Measurements from ENCODE around the gene LCN15.

Gene LCN15

DNA sequence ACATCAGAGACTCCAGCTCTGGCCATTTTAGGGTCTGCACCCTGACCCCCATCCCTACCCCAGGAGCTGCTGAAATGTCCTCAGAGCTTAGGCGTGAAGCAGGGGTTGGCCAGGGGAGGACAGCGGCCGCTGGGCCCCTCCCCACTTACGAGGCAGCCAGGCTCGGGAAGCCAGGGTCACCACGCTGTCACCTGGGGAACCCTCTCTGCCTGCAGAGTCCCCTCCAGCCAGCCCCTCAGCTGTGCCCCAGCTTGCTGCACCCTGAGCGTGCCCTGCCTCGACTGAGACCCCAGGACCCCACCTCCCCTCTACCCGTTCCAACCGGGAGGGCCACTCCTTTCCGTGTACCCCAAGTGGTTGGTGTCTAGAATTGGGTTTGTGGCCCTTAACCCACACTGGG lies 24.2 kb downstream of the LCN15 start:
- DNase-seq, result no peak

DNA sequence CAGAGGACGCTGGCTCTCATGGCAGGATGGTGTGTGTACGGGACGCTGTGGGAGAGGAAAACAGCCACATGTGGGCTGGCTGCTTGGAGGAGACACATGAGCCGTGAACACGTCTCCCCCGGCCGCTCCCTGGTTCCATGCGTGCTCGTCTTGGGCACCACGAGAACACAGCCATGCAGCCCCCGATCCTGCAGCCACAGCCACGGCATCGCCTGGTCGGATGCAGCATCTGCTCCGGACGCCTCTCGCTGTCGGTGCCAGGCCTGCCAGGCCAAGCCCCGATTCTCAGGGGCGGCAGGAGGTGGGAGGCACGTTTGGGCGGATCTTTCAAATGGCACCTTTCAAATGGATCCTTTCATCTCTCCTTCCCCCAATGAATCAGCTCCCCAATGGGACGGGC lies 24.8 kb downstream of the LCN15 start:
- DNase-seq, result no peak

DNA sequence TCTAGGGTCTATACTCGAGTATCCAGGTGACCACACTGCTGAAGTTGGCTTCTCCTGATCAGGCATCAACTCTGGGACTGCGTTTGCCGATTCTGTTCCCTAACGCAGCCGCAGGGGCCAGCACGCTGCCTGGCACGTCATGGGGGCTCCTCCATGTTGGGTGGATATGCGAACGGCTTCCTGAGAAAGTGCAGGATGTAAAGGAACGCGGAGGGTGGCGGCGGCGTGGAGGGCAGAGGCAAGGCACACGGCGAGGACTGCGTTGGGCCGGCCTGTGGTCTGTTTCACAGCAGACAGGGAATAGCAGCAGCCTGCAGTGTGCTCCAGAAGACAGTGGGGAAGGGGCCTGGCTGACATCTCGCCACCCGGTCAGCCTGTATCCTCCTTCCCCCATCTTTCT lies 25.4 kb downstream of the LCN15 start:
- DNase-seq, result no peak

DNA sequence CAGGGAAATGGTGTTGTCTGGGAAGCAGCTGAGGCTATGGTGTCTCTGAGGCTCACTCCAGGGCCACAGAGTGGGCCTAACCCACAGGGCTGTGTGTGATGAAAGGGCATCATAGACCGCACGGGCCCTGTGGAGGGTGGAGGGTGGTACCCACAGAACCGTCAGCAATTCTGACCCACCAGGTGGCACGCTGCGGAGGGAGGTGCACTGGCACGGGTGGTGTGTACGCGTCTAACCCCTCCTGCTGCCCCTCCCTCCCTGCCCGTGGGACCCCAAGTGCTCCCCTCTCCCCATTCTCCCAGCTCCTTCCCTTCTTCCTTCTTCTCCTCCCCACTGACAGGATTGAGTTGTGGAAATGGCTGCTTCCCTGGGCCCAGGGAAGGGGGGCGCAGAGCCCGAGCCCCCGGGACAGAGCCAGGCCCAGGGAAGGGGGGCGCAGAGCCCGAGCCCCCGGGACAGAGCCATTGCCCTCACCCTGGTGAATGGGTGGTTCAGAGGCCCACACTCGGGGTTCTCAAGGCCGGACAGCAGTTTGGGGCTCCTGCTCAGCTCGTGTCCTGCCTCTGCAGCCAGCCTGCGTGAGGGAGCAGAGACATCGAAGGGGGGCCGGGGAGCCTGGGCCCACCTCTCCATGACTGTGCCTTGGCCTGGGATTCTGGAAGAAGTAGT lies 28.4 kb downstream of the LCN15 start:
- no peak for DNase-seq

DNA sequence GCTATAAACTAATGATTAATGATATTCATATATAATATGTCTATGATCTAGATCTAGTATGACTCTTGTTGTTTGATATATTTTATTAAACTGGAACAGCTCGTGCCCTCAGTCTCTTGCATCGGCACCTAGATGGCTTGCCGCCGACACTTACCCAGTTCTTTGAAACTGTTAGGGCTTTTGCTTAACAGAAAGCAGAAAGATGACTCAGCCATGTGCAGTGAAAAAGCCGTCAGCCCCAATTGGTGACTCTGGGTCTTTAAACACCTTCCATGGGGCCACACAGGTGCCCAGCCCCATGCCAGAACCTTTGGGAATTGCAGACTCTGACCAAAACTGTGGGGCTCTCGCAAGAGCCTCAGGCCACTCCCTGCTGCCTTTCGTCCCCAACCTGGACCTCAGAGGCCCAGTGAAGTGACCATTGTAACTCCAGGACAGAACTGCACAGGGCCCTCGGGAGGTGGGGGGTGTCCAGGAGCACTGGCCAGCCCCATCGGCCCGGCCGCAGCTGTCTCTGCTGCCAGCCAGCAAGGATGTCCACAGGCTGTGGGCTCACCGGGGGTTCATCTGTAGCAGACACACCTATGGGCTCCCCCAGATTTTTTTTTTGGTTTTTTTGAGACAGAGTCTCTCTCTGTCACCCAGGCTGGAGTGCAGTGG lies 29.4 kb downstream of the LCN15 start:
- DNase-seq, result no peak

DNA sequence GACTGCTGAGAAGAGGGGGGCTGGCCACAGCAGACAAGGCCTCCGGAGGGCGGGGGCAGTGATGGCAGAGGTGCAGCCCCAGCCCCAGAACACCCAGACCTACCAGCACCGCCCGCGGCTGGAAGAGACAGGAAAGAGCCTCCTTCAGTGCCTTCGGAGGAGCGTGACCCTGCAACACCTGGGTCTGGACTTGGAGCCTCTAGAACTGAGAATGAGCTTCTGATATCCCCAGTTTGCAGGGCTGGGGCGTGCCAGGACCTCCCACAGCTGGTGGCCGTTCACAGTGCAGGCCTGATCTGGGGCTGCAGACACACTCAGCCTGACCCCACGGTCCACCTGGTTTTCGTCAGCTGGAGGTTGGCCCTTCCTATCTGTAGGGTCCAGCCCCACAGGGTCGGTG lies 30.7 kb downstream of the LCN15 start:
- DNase-seq, result no peak

DNA sequence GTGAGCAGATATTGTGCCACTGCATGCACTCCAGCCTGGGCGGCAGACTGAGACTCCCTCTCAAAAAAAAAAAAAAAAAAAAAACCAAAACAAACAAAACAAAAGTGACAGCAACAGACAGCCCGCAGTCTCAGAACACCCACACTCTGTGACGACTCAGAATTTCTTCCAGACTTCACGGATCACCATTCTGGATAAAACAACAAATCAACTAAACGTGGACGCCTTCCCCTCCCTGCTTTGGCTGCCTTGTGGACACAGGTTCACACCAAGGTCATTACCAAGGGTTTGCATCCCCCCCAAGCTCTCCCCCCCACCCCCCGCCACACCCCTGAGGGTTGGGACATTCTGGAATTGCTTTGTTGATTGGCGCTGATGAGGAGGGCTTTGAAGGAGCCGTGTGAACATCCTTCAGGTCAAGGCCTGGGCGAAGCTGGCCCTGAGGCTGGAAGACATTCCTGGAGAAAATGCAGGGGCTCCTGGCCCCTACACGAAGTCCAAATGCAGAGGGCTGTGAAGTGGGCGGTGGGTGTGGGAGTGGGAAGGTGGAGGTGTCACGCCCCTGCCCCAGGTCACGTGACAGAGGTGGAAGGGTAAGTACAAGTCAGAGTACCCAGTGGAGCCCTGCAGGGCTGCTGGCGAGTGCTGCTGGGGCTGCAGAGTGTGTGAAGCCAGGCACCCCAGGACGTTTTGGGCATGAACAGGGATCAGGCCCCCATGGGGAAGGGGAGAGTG lies 31.7 kb downstream of the LCN15 start:
- no peak for DNase-seq

DNA sequence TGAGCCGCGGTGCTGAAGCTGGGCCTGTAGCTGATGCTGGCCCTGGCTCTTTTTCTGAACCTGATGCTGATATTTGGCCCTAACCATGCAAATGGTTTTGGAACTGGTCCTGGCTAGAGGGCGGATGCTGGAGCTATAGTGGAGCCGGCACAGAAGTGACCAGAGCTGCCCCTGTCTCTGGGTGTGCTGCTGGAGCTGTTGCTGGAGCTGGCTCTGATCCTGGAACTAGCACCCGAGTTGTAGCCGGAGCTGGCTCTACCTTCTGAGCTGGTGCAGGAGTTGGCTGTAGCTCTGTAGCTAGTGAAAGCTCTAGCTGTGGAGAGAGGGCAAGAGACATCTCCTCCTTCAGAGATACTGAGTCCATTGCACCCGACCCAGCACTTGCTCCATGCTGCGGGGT lies 34.4 kb downstream of the LCN15 start:
- DNase-seq, result no peak

DNA sequence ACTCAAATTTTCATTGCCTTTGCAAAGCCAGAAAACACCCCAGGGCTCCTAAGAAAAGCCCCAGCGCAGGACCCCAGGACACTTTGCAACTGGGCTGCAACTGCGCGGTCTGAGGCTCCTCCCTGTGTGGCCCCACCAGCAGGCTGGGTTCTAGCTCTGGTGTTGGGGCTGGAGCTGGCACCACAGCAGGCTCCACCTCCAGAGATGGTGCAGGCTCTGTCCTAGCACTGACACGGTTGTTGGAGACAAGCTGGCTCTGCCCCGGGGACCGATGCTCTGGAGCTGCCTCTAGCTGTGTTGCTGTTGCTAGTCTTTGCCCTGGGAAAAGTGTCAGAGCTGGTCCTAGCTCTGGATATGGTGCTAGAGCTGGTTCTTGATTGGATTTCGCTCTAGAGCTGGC lies 35.2 kb downstream of the LCN15 start:
- DNase-seq, result peak in 1 of 2 experiments; percentile 36

DNA sequence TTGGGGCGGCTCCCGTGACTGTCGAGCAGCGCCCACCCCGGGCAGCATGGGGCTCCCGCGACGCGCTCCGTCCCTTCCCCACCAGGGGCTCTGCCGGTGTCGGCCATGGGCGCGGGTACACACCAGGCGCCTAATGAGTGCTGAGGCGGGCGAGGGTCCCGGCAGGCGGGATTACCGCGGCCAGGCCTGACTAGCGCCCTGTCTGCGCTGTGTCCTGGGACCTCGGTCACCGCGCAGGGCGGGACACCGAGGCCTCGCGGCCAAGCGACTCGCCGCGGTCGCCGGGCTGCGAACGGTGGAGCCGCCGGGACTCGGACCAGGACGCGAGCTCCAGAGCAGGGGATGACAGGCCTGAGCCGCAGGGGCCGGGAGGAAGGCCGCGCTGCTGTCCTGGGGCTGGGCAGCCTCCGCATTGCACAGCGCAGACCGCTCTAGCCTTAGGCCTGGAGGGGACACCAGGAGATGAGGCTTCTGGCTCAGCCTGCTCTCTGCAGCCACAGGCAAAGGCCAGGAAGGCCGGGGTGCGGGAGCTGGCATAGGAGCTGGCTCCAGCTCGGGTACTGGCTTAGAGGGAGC lies 35.7 kb downstream of the LCN15 start:
- peak in 1 of 2 experiments; percentile 60 for DNase-seq

DNA sequence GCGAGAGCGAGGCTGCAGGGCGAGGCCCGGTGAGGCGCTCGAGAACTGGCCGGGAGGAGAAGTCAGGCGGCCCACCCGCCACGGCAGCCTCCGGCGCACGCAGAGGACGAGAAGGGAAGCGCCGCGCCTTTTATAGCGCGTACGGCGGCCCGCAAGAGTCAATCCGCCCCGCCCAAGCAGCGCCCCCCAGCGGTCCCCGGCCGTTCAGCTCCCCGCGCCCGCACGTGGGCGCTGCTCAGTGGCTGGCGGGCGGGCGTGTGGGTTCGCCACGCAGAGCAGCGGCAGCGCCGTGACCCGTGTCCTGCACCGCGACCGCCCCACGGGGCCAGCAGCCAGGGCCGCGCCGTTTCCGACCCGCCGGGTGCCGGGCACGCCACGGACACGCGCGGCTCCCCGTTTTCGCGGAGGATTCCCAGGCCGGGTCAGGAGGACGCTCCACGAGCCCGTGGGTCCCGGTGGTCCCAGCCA lies 36.2 kb downstream of the LCN15 start:
- DNase-seq, result peak; percentile 95 to 96

DNA sequence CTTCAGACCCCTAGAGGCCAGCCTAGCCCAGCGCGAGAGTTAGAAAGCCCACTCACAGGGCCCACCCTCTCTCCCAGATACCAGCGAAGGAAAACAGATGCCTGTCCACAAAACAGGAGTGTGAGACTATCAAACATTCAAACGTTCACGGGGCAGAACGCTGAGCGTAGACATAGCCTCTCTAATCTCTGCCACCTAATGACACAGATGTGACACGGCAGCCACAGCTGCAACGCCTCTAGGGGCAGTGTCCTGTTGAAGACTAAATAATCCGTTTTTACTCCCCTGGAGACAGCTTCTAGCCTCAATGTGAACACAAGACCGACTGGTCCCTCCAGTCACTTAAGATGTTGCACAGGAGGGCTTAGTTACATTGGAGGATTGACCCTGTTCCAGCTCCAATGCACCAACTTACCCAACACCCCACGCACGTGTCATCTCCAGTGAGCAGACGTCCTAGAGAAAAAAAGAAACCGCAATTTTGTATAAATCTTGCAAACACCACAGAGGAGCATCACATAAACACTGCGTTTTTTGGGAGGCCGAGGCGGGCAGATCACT lies 37.6 kb downstream of the LCN15 start:
- DNase-seq, result peak; percentile 56 to 67

DNA sequence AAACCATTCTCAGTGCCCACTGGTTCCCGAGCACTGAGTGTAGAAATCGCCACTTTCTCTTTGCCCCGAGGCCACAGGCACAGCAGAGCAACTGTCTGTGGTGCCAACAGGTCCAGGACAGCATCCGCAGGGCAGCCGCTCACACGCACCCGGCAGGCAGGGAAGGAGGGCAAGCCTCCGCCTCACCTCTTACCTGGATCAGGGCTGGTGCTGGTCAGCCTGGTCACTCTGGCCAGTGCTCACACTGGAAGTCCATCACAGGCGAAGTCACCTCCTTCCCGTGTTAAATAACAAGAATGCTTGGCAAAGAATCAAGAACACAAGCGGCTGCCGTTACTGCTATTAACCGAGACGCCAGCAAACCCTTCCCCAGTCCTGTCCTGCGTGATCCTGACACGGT lies 38.2 kb downstream of the LCN15 start:
- DNase-seq, result no peak

DNA sequence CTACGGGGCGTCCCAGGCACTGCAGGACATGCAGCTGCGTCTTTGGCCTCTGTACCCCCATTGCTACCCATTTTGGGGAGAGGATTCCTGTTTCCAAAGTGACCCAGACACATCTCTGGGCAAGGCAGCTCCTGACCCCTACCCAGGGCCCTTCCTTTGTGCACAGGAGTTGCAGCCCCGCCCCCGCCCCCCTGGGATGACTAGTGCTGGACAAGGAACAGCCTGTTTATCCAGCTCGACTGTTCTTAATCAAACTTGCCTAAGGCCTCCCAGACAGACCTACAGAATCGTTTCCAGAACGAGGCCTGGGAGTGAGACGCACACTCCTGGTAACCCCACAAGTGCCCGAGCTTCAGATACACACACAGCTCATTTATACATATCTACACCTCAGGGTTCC lies 38.7 kb downstream of the LCN15 start:
- peak in 1 of 2 experiments; percentile 34 for DNase-seq

DNA sequence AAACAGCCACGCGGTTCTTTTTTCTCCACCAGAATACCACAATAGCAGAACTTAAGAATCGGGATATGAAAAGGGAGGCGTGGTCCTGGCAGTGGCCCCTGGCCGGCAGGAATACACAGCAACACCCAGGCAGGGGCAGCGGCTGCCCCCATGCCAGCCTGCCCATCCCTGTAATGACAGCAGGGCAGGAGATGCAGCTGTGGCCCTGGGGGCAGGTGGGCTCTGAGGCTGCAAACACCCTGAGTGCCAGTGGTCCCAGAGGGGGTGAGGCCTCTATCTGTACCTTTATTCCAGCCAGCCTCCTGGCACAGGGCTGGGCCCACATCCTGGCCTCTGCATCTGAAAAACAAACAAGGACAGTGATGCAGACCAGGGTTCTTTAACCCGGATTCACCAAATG lies 39.5 kb downstream of the LCN15 start:
- no peak for DNase-seq

DNA sequence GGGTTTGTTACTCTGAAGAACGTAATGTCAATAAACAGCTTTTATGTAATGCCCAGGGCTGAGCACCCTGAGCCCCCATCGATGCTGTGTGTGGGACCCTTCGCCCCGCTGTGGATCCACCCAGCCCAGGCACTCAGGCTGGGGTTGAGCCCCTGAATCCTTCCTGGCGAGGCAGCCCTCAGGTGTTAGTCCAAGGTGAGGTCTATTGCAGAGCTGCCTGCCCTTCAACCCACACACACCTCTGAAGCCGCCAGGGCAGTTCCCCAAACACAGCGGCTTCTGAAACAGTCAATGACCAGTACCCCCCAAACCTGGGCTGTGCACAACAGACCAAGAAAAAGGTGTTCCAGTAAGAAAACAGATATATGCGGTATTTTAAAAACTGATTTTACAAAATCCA lies 40.3 kb downstream of the LCN15 start:
- DNase-seq, result no peak

DNA sequence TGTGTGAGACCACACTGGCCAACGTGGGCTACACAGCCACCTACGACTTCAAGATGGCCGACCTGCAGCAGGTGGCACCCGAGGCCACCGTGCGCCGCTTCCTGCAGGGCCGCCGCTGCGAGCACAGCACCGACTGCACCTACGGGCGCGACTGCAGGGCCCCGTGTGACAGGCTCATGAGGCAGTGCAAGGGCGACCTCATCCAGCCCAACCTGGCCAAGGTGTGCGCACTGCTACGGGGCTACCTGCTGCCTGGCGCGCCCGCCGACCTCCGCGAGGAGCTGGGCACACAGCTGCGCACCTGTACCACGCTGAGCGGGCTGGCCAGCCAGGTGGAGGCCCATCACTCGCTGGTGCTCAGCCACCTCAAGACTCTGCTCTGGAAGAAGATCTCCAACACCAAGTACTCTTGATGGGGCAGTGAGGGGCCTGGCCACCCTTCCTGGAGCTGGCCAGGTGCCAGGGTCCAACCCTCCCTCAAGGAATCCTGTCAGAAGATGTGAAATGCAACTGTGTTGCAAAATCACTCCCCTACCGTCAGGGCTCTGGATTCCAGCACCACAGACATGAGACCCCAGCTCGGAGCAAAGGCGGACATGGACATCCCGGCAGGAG lies 40.8 kb downstream of the LCN15 start:
- DNase-seq, result no peak

DNA sequence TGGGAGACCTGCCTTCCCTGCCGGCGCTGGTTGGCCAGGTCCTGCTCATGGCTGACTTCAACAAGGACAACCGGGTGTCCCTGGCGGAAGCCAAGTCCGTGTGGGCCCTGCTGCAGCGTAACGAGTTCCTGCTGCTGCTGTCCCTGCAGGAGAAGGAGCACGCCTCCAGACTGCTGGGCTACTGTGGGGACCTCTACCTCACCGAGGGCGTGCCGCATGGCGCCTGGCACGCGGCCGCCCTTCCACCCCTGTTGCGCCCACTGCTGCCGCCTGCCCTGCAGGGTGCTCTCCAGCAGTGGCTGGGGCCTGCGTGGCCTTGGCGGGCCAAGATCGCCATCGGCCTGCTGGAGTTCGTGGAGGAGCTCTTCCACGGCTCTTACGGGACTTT lies 41.4 kb downstream of the LCN15 start:
- DNase-seq, result peak in 1 of 2 experiments; percentile 59

DNA sequence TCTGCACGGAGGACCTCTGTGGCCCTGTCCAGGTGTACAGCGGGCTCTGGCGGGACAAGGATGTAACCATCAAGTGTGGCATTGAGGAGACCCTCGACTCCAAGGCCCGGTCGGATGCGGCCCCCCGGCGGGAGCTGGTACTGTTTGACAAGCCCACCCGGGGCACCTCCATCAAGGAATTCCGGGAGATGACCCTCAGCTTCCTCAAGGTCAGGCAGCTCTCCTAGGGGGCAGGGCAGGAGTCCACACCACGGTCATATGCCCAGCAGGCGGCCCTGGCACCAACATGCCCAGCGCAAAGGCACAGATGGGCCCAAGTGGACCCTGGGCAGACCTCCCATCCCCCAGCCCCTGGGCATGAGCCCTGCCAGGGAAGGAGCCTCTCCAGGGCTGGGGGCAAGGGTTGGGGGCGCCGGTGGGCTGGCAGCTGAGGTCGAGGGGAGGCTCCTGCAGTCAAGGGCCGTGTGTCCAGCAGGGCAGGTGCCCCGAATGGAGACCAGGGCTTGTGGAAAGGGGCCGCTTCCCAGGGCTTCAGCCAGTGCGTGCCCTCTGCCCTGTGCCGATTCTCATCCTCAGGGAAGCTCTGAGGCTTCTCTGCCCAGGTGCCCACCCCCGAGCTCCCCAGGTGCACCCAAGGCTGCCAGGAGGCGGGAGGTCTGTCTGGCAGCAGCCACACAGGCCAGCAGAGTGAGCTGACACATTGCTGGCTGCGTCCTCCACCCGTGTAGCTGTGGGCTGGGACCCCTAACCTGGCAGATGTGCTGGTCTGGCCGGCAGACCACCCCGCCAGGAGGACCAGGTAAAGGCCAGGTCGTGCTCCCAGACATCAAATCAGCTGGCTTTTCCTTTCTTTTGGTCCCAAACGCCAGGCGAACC lies 42.0 kb downstream of the LCN15 start:
- peak in 1 of 2 experiments; percentile 60 for DNase-seq

DNA sequence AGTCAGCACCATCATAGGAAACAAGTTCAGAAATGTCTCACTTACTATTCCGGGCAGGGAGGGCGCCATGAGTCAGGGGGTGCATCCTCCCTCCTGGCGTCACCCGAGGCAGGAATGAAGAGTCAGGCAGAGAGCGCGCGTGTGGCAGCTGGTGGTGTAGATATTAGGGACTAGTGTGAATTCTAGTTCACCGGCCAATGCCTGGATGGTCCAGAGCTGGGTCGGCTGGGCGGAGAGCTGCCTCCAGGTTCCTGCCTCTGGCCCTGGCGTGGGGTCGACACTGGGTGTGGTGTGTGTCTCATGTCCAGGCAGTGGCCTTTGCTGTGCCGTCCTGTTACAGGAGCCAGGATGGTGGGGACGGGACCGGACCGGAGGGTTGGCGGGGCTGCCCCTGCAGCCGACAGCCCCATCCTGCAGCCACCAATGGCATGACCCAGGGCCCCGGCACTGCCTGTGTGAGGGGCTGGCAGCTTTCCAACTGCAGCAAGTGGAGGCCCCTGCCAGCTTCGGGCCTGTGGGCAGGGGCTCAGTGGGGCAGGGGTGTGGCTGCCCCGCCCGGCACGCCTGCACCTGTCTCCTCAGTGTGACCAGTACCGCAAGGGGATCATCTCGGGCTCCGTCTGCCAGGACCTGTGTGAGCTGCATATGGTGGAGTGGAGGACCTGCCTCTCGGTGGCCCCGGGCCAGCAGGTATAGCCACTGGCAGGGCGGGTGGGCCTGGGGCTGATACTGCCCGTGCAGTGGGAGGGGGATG lies 42.8 kb downstream of the LCN15 start:
- peak in 1 of 2 experiments; percentile 48 for DNase-seq

DNA sequence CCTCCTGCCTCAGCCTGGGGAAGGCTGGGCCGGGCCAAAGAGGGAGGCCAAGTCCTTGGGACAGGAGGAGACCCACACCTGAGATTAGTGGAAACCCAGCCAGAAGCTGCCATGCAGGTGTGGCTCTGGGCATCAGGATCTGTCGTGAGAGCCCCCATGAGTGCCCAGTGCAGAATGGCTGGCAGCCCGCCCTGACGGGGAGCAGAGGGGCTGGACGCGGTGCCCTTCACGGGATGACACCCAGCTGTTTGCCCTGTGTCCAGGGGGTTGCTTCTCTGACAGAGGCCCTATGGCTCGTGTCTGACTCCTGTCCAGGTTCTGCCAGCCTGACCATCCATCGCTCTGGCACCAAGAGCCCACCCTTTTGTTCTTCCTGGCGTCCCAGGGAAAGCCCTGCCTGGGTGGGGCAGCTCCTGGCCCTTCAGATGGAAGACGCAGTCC lies 43.4 kb downstream of the LCN15 start:
- no peak for DNase-seq

Data from activated T-cell treated with anti-CD3 and anti-CD28 coated beads, Interleukin-2, amount 50 U/mL, for 48 hours (primary cell).